EL (cell line): ENCODE data around the gene ADGRB2.

Experiments
- DNase-seq: peaks from one replicate; pipeline ENCODE4 v3.0.0-alpha.2; 2016

The ADGRB2 gene

GRCh38 chr1:31764312-31765040, at the start of gene ADGRB2:
ADGRB2 (minus strand) TSS chr1:31764340; CDS start chr1:31757221, 7,119 bp downstream.
- no peak for DNase-seq

GRCh38 chr1:31812158-31812829, 48.2 kb upstream of the ADGRB2 start:
- no peak for DNase-seq

GRCh38 chr1:31811605-31812004, 47.5 kb upstream of the ADGRB2 start:
- DNase-seq, result no peak

- no peak for DNase-seq
Observed at GRCh38 chr1:31809698-31810097, 45.6 kb upstream of the ADGRB2 start.

- DNase-seq, result no peak
Observed at GRCh38 chr1:31807273-31808048, 43.3 kb upstream of the ADGRB2 start.

- DNase-seq, result no peak
Observed at GRCh38 chr1:31805318-31805717, 41.2 kb upstream of the ADGRB2 start.

- DNase-seq, result no peak
Observed at GRCh38 chr1:31804098-31804497, 40.0 kb upstream of the ADGRB2 start.

GRCh38 chr1:31803610-31804009, 39.5 kb upstream of the ADGRB2 start:
- DNase-seq, result no peak

- no peak for DNase-seq
Observed at GRCh38 chr1:31802190-31803150, 38.3 kb upstream of the ADGRB2 start.

- no peak for DNase-seq
Observed at GRCh38 chr1:31801458-31801857, 37.3 kb upstream of the ADGRB2 start.

- DNase-seq, result no peak
Observed at GRCh38 chr1:31800674-31800967, 36.5 kb upstream of the ADGRB2 start.

- no peak for DNase-seq
Observed at GRCh38 chr1:31799895-31800673, 35.9 kb upstream of the ADGRB2 start.

GRCh38 chr1:31799196-31799894, 35.2 kb upstream of the ADGRB2 start:
- no peak for DNase-seq

GRCh38 chr1:31798433-31799195, 34.5 kb upstream of the ADGRB2 start:
- peak; percentile 95 for DNase-seq

GRCh38 chr1:31798086-31798432, 33.9 kb upstream of the ADGRB2 start:
- DNase-seq, result no peak

- no peak for DNase-seq
Observed at GRCh38 chr1:31797216-31797615, 33.1 kb upstream of the ADGRB2 start.

GRCh38 chr1:31796707-31797106, 32.6 kb upstream of the ADGRB2 start:
- DNase-seq, result no peak

- peak; percentile 85 for DNase-seq
Observed at GRCh38 chr1:31795801-31796621, 31.9 kb upstream of the ADGRB2 start.

- DNase-seq, result no peak
Observed at GRCh38 chr1:31795096-31795675, 31.0 kb upstream of the ADGRB2 start.
